Esophagus squamous epithelium (tissue), 4 donors: Measurements from ENCODE around the gene USP26.

Experiments used
- POLR2A ChIP-seq, 4 donors: fragments of 450-650 bp; IDR thresholded peaks; one replicate each; pipeline ENCODE4 v1.6.1; 2017; ENCODE audit warnings: antibody characterized with exemption in 4 of 4, mild to moderate bottlenecking in 4 of 4, moderate library complexity in 3 of 4
- TF ChIP-seq, protein P1 (sequence below), 6 experiments: fragments of 450-650 bp in 4 of 6; fragments of 200-600 bp in 2 of 6; sonication (generic) in 2 of 6; IDR thresholded peaks; one replicate each; pipeline ENCODE4 v1.5.1; 2016 to 2019; ENCODE audit warnings: antibody characterized with exemption in 6 of 6, mild to moderate bottlenecking in 4 of 6, moderate library complexity in 4 of 6

DNA sequence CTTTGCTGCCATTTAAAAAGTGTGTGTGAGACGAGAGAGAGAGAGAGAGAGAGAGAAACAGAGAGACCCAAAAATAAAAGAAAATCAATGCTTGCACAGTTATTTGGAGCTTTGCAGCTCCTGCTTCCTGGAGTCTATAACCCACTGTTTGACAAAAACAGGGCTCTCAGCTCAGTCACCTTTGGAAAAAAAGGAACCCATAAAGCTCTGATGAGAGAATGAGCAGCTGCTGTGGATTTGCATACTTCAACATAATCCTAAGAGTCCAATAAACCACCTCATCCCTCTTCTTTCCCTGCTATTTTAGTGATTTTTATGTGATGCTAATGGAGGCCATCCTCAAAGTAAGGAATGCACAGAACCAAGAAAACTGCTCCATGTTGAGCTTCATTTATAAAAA is 50.3 kb downstream of the USP26 start:
- TF ChIP-seq, protein P1, sequence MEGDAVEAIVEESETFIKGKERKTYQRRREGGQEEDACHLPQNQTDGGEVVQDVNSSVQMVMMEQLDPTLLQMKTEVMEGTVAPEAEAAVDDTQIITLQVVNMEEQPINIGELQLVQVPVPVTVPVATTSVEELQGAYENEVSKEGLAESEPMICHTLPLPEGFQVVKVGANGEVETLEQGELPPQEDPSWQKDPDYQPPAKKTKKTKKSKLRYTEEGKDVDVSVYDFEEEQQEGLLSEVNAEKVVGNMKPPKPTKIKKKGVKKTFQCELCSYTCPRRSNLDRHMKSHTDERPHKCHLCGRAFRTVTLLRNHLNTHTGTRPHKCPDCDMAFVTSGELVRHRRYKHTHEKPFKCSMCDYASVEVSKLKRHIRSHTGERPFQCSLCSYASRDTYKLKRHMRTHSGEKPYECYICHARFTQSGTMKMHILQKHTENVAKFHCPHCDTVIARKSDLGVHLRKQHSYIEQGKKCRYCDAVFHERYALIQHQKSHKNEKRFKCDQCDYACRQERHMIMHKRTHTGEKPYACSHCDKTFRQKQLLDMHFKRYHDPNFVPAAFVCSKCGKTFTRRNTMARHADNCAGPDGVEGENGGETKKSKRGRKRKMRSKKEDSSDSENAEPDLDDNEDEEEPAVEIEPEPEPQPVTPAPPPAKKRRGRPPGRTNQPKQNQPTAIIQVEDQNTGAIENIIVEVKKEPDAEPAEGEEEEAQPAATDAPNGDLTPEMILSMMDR (IDR thresholded peaks at IDR 0.05), result no peak
- no peak for TF ChIP-seq POLR2A (IDR thresholded peaks at IDR 0.05)
